Thyroid gland (tissue), 4 donors: ENCODE measurements around the gene FSTL4. TPM values are rescaled to one million over a fixed set of nuclear protein-coding genes. Genes with fewer than 3 reads are reported as not detected.

Experiments
- DNase-seq, 2 donors: peaks; one replicate each; pipeline ENCODE4 v3.0.0-alpha.2; 2019
- H3K27ac ChIP-seq, 3 donors: fragments of 200-600 bp; sonication (generic); 1 replicate in 2 of 3; 2 replicates in 1 of 3; pipeline ENCODE4 v1.5.1; 2016 to 2019; ENCODE audit warnings: mild to moderate bottlenecking in 1 of 3, moderate library complexity in 1 of 3
- H3K27me3 ChIP-seq: fragments of 200-600 bp; sonication (generic); one replicate; pipeline ENCODE4 v1.5.1; 2019
- H3K36me3 ChIP-seq, 2 donors: fragments of 200-600 bp; sonication (generic); one replicate each; pipeline ENCODE4 v1.5.1; 2016 to 2019
- H3K4me1 ChIP-seq, 2 donors: fragments of 200-600 bp; sonication (generic); one replicate each; pipeline ENCODE4 v1.5.1; 2017 to 2019
- H3K4me3 ChIP-seq, 3 donors: fragments of 200-600 bp; sonication (generic); replicated peaks in 1 of 3; 1 replicate in 2 of 3; 2 replicates in 1 of 3; pipeline ENCODE4 v1.5.1; 2016; ENCODE audit warnings: mild to moderate bottlenecking in 1 of 3
- H3K9me3 ChIP-seq: fragments of 200-600 bp; sonication (generic); one replicate; pipeline ENCODE4 v1.5.1; 2017
- CTCF ChIP-seq, 6 experiments: fragments of 200-600 bp in 3 of 6; fragments of 450-650 bp in 3 of 6; sonication (generic) in 3 of 6; IDR thresholded peaks; one replicate each; pipeline ENCODE4 v1.5.1; 2016 to 2019; ENCODE audit warnings: antibody characterized with exemption in 6 of 6, mild to moderate bottlenecking in 2 of 6, inconsistent platforms in 1 of 6, moderate library complexity in 1 of 6
- POLR2A ChIP-seq, 2 donors: fragments of 450-650 bp; IDR thresholded peaks; one replicate each; pipeline ENCODE4 v1.6.1; 2017; ENCODE audit warnings: antibody characterized with exemption in 2 of 2, mild to moderate bottlenecking in 2 of 2, moderate library complexity in 1 of 2
- whole genome bisulfite sequencing, 2 donors: methylation state at CpG; one replicate each; pipeline ENCODE4 v1.1.5; 2017; 5-methylcytosine and 5-hydroxymethylcytosine counted together
- intact Hi-C: fragments of 100-400 bp; cut with DNase I; formaldehyde crosslinking; loops from one replicate; pipeline ENCODE4 v1.15.1; 2023
- total RNA-seq, 4 donors: library from RNA; depleted of rRNA; stranded (reverse); fragments of >200 nt; gene quantifications; one replicate each; pipeline ENCODE4 v1.2.3, GENCODE V29; 2016

Gene FSTL4
- total RNA-seq, 4 donors from 2014 or later = 0.10 to 0.13 TPM; not detected in 2

GRCh38 chr5:133229931-133230664, 382.2 kb downstream of the FSTL4 start:
- 88 to 91% methylated on average over 5 to 6 of the region's 8 CpGs for WGBS, 2 donors
- TF ChIP-seq CTCF (IDR thresholded peaks at IDR 0.05) = no peak
- TF ChIP-seq POLR2A (IDR thresholded peaks at IDR 0.05) = no peak

GRCh38 chr5:133228316-133228715, 384.0 kb downstream of the FSTL4 start:
- TF ChIP-seq POLR2A (IDR thresholded peaks at IDR 0.05) (no peak), CTCF (IDR thresholded peaks at IDR 0.05) (no peak)
- H3K27me3 ChIP-seq = no peaks in the 10 kb centered on the region
- no peak for DNase-seq
- no peaks in the 10 kb centered on the region for H3K9me3 ChIP-seq
- intact Hi-C loops = no loop called here
- H3K36me3 ChIP-seq = no peaks in the 10 kb centered on the region
- no peak overlapping the region for H3K4me3 ChIP-seq
- no peak overlapping the region for H3K27ac ChIP-seq
- WGBS, 2 donors = 90 to 94% methylated on average over 1 of the region's 1 CpG
- H3K4me1 ChIP-seq = no peaks in the 10 kb centered on the region

More at GRCh38 chr5:133229931-133230664, 382.2 kb downstream of the FSTL4 start:
- H3K4me3 ChIP-seq = no peak overlapping the region
- no peaks in the 10 kb centered on the region for H3K9me3 ChIP-seq
- H3K4me1 ChIP-seq = no peaks in the 10 kb centered on the region
- no peak for DNase-seq
- intact Hi-C loops = no loop called here
- no peak overlapping the region for H3K27ac ChIP-seq
- no peaks in the 10 kb centered on the region for H3K27me3 ChIP-seq
- H3K36me3 ChIP-seq = no peaks in the 10 kb centered on the region

GRCh38 chr5:133227897-133228296, 384.4 kb downstream of the FSTL4 start:
- DNase-seq = no peak
- Histone ChIP-seq H3K9me3 (no peaks in the 10 kb centered on the region), H3K4me1 (no peaks in the 10 kb centered on the region), H3K4me3 (no peak overlapping the region), H3K36me3 (no peaks in the 10 kb centered on the region), H3K27me3 (no peaks in the 10 kb centered on the region), H3K27ac (no peak overlapping the region)
- TF ChIP-seq POLR2A (IDR thresholded peaks at IDR 0.05) (no peak), CTCF (IDR thresholded peaks at IDR 0.05) (no peak)
- intact Hi-C loops = no loop called here
- WGBS, 2 donors = 93% methylated on average over 6 of the region's 6 CpGs

GRCh38 chr5:133227082-133227481, 385.3 kb downstream of the FSTL4 start:
- no peaks in the 10 kb centered on the region for H3K4me1 ChIP-seq
- 74 to 85% methylated on average over 3 of the region's 3 CpGs for WGBS, 2 donors
- TF ChIP-seq CTCF (IDR thresholded peaks at IDR 0.05) = no peak
- TF ChIP-seq POLR2A (IDR thresholded peaks at IDR 0.05) = no peak
- intact Hi-C loops = no loop called here
- no peaks in the 10 kb centered on the region for H3K27me3 ChIP-seq
- no peaks in the 10 kb centered on the region for H3K36me3 ChIP-seq
- H3K27ac ChIP-seq = no peak overlapping the region
- H3K4me3 ChIP-seq = no peak overlapping the region
- no peaks in the 10 kb centered on the region for H3K9me3 ChIP-seq
- no peak for DNase-seq

- DNase-seq = no peak
- Histone ChIP-seq H3K27me3 (no peaks in the 10 kb centered on the region), H3K4me1 (no peaks in the 10 kb centered on the region), H3K9me3 (no peaks in the 10 kb centered on the region), H3K36me3 (no peaks in the 10 kb centered on the region), H3K4me3 (no peak overlapping the region), H3K27ac (no peak overlapping the region)
- WGBS, 2 donors = 60 to 75% methylated on average over 1 of the region's 1 CpG
- no peak for TF ChIP-seq POLR2A (IDR thresholded peaks at IDR 0.05)
- TF ChIP-seq CTCF (IDR thresholded peaks at IDR 0.05) = no peak
- intact Hi-C loops = no loop called here
These were observed 386.2 kb downstream of the FSTL4 start for GRCh38 chr5:133226186-133226585.
